Mucosa of descending colon (tissue), 3 donors: Measurements from ENCODE around the gene ADAMTS4. TPM values are rescaled to one million over a fixed set of nuclear protein-coding genes. Genes with fewer than 3 reads are reported as not detected.

Experiments used
- ATAC-seq: fragments of 200-7000 bp; cut with Tn5 transposase; one replicate; pipeline ENCODE4 v1.9.1; 2020; ENCODE audit warnings: mild to moderate bottlenecking, moderate library complexity
- DNase-seq, 3 donors: peaks; one replicate each; pipeline ENCODE4 v3.0.0-alpha.2; 2020
- H3K36me3 ChIP-seq: fragments of 200-600 bp; one replicate; pipeline ENCODE4 v1.8.0; 2021; ENCODE audit warnings: low read depth, mild to moderate bottlenecking
- H3K4me1 ChIP-seq: fragments of 200-600 bp; one replicate; pipeline ENCODE4 v1.8.0; 2021; ENCODE audit warnings: low read depth, mild to moderate bottlenecking
- H3K4me3 ChIP-seq: fragments of 200-600 bp; one replicate; pipeline ENCODE4 v1.8.0; 2021; ENCODE audit warnings: mild to moderate bottlenecking
- H3K9me3 ChIP-seq: fragments of 200-600 bp; one replicate; pipeline ENCODE4 v1.8.0; 2021; ENCODE audit warnings: mild to moderate bottlenecking
- intact Hi-C, 2 donors: fragments of 100-400 bp; cut with DNase I in 1 of 2; cut with micrococcal nuclease in 1 of 2; formaldehyde crosslinking; loops; one replicate each; pipeline versions ENCODE4 v1.11.0 to v1.11.1; 2022; cut with DNase I, micrococcal nuclease
- total RNA-seq, 3 donors: library from RNA; stranded (reverse); fragmentation: NEBNext Ultra II Directional in 2 of 3; extraction: Animal tissue kit (Norgen Biotek cat#: 25700) in 2 of 3; gene quantifications; one replicate each; pipeline versions ENCODE4 v1.2.1 to v1.2.4, GENCODE V29; 2021 to 2023
- TF ChIP-seq, protein P1 (sequence below): fragments of 200-600 bp; IDR thresholded peaks from one replicate; pipeline ENCODE4 v1.8.0; 2022; ENCODE audit warnings: antibody characterized with exemption, mild to moderate bottlenecking
- donor health status: DM: no; HTN: no; CAD: no; lungs with moderate emphysema.
- donor health status: DM: no; HTN: no; CAD: no.
- donor health status: DM: no; HTN: yes; CAD: no.

Gene ADAMTS4
- total RNA-seq, 3 donors from 2014 or later: 0.96 to 7.2 (median 3.8) TPM

DNA sequence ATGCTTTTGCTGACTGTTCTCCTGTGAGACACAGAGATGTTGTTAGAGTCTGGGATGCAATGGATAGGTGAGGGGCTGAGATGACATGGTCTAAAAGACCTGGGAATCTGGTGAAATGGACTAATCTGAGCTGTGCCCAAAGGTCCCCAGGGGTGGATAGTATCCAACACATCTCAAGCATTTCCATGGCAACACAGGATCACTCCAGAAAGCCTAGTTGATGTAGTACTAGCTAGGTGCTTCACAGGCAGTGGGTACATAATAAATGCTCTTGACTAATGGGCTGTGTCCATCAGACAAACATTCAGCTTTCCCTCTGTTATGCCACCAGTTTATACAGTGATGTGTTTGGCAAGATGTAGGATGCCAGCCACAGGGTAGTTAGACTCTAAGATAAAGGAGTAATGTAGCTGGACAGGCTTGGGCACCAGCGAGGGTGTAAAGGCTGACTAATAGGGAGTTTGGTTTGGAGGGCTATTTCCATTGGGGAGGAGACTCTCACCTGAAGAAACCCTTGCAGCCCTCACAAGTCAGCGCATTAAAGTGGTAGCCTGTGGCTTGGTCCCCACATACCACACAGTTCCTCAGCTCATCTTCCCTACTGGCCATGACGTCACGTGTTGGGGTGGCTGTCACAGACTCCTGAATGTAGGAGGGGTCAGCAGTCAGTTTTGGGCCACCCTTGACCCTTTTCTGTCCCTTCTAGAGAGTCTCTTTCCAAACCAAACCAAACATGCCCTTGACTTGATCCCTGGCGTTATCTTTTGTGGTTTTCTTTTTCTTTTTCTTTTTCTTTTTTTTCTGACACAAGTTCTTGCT is 37.3 kb upstream of the ADAMTS4 start:
- TF ChIP-seq, protein P1, sequence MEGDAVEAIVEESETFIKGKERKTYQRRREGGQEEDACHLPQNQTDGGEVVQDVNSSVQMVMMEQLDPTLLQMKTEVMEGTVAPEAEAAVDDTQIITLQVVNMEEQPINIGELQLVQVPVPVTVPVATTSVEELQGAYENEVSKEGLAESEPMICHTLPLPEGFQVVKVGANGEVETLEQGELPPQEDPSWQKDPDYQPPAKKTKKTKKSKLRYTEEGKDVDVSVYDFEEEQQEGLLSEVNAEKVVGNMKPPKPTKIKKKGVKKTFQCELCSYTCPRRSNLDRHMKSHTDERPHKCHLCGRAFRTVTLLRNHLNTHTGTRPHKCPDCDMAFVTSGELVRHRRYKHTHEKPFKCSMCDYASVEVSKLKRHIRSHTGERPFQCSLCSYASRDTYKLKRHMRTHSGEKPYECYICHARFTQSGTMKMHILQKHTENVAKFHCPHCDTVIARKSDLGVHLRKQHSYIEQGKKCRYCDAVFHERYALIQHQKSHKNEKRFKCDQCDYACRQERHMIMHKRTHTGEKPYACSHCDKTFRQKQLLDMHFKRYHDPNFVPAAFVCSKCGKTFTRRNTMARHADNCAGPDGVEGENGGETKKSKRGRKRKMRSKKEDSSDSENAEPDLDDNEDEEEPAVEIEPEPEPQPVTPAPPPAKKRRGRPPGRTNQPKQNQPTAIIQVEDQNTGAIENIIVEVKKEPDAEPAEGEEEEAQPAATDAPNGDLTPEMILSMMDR: no peak
- no peak for DNase-seq
- H3K36me3 ChIP-seq: no peaks in the 10 kb centered on the region
- intact Hi-C loops: no loop called here
- no peak for ATAC-seq
- no peak overlapping the region for H3K4me3 ChIP-seq
- H3K9me3 ChIP-seq: no peaks in the 10 kb centered on the region
- no peaks in the 10 kb centered on the region for H3K4me1 ChIP-seq

- TF ChIP-seq, protein P1: no peak
- Histone ChIP-seq H3K9me3 (no peaks in the 10 kb centered on the region), H3K4me3 (no peak overlapping the region), H3K36me3 (no peaks in the 10 kb centered on the region), H3K4me1 (no peaks in the 10 kb centered on the region)
- ATAC-seq: no peak
- intact Hi-C loops: no loop called here
- no peak for DNase-seq
Measured at GRCh38 chr1:161233102-161233501, 34.2 kb upstream of the ADAMTS4 start.

DNA sequence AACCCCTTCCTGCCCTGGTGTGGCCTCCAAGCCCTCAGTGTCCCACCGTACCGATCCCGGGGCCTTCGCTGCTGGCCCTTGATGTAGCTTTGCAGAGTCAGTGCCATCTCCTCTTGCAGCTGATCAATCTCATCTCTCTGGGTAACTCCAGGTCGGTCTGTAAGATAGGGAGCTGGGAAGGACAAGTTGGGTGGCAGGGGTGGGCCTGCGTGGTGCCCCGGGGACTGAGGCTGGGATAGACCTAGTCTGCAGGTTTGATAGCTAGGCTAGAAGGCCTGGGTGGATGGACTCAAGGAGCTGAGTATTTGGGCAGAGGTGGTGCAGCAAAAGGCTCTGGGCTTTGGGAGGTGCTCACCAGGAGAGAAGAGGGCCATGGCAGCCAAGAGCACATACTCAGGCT is 31.9 kb upstream of the ADAMTS4 start:
- intact Hi-C loops: no loop called here
- no peak for ATAC-seq
- peaks cover 18% of the 10 kb centered on the region for H3K4me1 ChIP-seq
- no peak for DNase-seq
- TF ChIP-seq, protein P1: no peak
- no peaks in the 10 kb centered on the region for H3K36me3 ChIP-seq
- H3K9me3 ChIP-seq: no peaks in the 10 kb centered on the region
- no peak overlapping the region for H3K4me3 ChIP-seq

GRCh38 chr1:161229896-161230295 is 31.0 kb upstream of the ADAMTS4 start:
- H3K4me1 ChIP-seq: peaks cover 18% of the 10 kb centered on the region
- no peak for DNase-seq

DNA sequence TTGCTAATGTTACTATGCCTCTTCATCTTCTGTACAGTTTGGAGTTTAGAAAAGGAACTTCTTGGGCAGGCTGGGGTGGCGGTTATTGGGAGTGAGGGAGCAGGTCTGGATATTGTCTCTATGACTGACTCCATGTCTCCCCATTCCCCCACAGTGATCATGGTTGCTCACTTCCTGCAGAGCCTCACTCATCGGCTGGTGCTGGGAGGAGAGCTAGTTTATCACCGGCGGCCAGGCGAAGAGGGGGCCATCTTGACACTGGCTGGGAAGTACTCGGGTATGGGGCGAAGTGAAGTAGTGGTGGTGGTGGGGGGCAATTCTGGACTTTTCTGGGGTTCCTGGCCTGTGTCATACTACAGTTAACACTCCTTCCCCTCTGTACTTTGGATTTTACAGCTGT is 29.2 kb upstream of the ADAMTS4 start:
- Histone ChIP-seq H3K4me3 (no peak overlapping the region), H3K36me3 (no peaks in the 10 kb centered on the region), H3K4me1 (peaks cover 18% of the 10 kb centered on the region), H3K9me3 (no peaks in the 10 kb centered on the region)
- no peak for ATAC-seq
- TF ChIP-seq, protein P1: no peak
- no peak for DNase-seq
- intact Hi-C loops: loop anchor here (5.0 to 10.0 kb wide), 2 partner anchors 64 to 157 kb away; no protein-coding TSS in a partner anchor

More at GRCh38 chr1:161229896-161230295, 31.0 kb upstream of the ADAMTS4 start:
- TF ChIP-seq, protein P1: no peak
- Histone ChIP-seq H3K36me3 (no peaks in the 10 kb centered on the region), H3K9me3 (no peaks in the 10 kb centered on the region), H3K4me3 (no peak overlapping the region)
- intact Hi-C loops: loop anchor here (5.0 to 10.0 kb wide), 2 partner anchors 62 to 155 kb away; no protein-coding TSS in a partner anchor
- ATAC-seq: no peak
